HepG2 (cell line): ENCODE results near the gene BRSK2. TPM values are rescaled to one million over a fixed set of nuclear protein-coding genes. Genes with fewer than 3 reads are reported as not detected.

Experiments
- ATAC-seq: fragments of 200-7000 bp; cut with Tn5 transposase; 3 replicates; pipeline ENCODE4 v1.9.1; 2020; ENCODE audit warnings: mild to moderate bottlenecking, moderate library complexity
- BruUV-seq: library from RNA; stranded (reverse); fragments of 400-500 nt; replicated peaks from 2 replicates; lab custom pipeline; 2021; lab: Mats Ljungman, UMichigan
- CTCF ChIA-PET: fragments of 300-600 bp; formaldehyde crosslinking; extraction: SDS; loops from one replicate; lab custom pipeline; 2021; ENCODE audit warnings: low total read pairs, inconsistent platforms, low intra/inter-chr PET ratio; lab: Yijun Ruan, JAX
- POLR2A ChIA-PET: fragments of 350-600 bp; sonication (Branson Sonifier 250); formaldehyde crosslinking; loops from one replicate; lab custom pipeline; 2020; ENCODE audit warnings: antibody characterized with exemption, inconsistent platforms; lab: Yijun Ruan, JAX
- DNase-seq: peaks from one replicate; pipeline ENCODE4 v3.0.0-alpha.2; 2015; ENCODE audit warnings: low spot score
- FAIRE-seq: peaks from 3 replicates; lab custom pipeline; 2011; peaks lifted over from hg19 to GRCh38; lab: Jason Lieb, UNC
- H2AFZ ChIP-seq: one replicate; pipeline ENCODE4 v1.6.1; 2011; ENCODE audit warnings: low read length, inconsistent platforms
- H3K27ac ChIP-seq: fragments of 300-600 bp; 3 replicates; pipeline ENCODE4 v1.8.0; 2011; ENCODE audit warnings: mixed run types, mild to moderate bottlenecking, mixed read lengths, low read length, inconsistent platforms; ENCODE audit not compliant: insufficient read depth; ENCODE audit errors: extremely low read length
- H3K27me3 ChIP-seq, 2 experiments: fragments of 200-600 bp in 1 of 2; 2 replicates in 1 of 2; 3 replicates in 1 of 2; pipeline versions ENCODE4 v1.6.0 to v1.8.0; 2011; ENCODE audit warnings: low read length in 2 of 2, mild to moderate bottlenecking in 2 of 2, moderate library complexity in 2 of 2, inconsistent platforms in 1 of 2; ENCODE audit not compliant: insufficient read depth in 2 of 2, control insufficient read depth in 1 of 2
- H3K36me3 ChIP-seq, 2 experiments: fragments of 200-600 bp in 1 of 2; replicated peaks in 1 of 2; 2 replicates in 1 of 2; 3 replicates in 1 of 2; pipeline versions ENCODE4 v1.5.1 to v1.8.0; 2011; ENCODE audit warnings: low read length in 2 of 2, inconsistent platforms in 1 of 2; ENCODE audit not compliant: insufficient read depth in 2 of 2, control insufficient read depth in 1 of 2
- H3K4me1 ChIP-seq: 2 replicates; pipeline ENCODE4 v1.5.1; 2012; ENCODE audit warnings: low read length, inconsistent platforms; ENCODE audit not compliant: insufficient read depth
- H3K4me2 ChIP-seq: 2 replicates; pipeline ENCODE4 v1.6.0; 2011; ENCODE audit warnings: low read depth, low read length, inconsistent platforms
- H3K4me3 ChIP-seq, 3 experiments: fragments of 200-600 bp in 1 of 3; sonication (generic), shearing (Covaris generic) in 1 of 3; replicated peaks in 1 of 3; 2 replicates each; pipeline ENCODE4 v1.5.1; 2011 to 2016; ENCODE audit warnings: low read length in 3 of 3, inconsistent platforms in 2 of 3, low read depth in 2 of 3, mild to moderate bottlenecking in 2 of 3, control low read depth in 1 of 3, mixed read lengths in 1 of 3; ENCODE audit not compliant: insufficient read depth in 1 of 3
- H3K79me2 ChIP-seq: one replicate; pipeline ENCODE4 v1.6.1; 2011; ENCODE audit warnings: low read length, inconsistent platforms; ENCODE audit not compliant: insufficient read depth
- H3K9ac ChIP-seq: 2 replicates; pipeline ENCODE4 v1.6.0; 2011; ENCODE audit warnings: mild to moderate bottlenecking, low read depth, low read length, inconsistent platforms; ENCODE audit not compliant: insufficient read depth
- H3K9me3 ChIP-seq: 2 replicates; pipeline ENCODE4 v1.5.1; 2012; ENCODE audit warnings: mild to moderate bottlenecking, low read length
- H4K20me1 ChIP-seq: 2 replicates; pipeline ENCODE4 v1.6.0; 2011; ENCODE audit warnings: inconsistent platforms, mild to moderate bottlenecking, low read length, moderate library complexity; ENCODE audit not compliant: insufficient read depth
- HMGXB4 ChIP-seq, 2 experiments: sonication (generic) in 1 of 2; formaldehyde crosslinking in 1 of 2; IDR thresholded peaks; 2 replicates each; pipeline versions ENCODE4 v1.4.0 to v1.6.1; 2018 to 2020; ENCODE audit warnings: missing genetic modification reagents in 2 of 2, borderline replicate concordance in 1 of 2, low read depth in 1 of 2, mild to moderate bottlenecking in 1 of 2, missing biosample characterization in 1 of 2
- NONO ChIP-seq, 2 experiments: fragments of 450-650 bp in 1 of 2; sonication (generic) in 1 of 2; formaldehyde crosslinking in 1 of 2; IDR thresholded peaks in 1 of 2; conservative IDR thresholded peaks in 1 of 2; 2 replicates each; pipeline versions ENCODE4 v1.6.1 to v1.8.0; 2017 to 2022; ENCODE audit warnings: mild to moderate bottlenecking in 1 of 2, missing genetic modification reagents in 1 of 2, moderate library complexity in 1 of 2
- PAWR ChIP-seq: sonication (generic); formaldehyde crosslinking; IDR thresholded peaks from 2 replicates; pipeline ENCODE4 v1.4.0; 2020; ENCODE audit warnings: missing genetic modification reagents, mild to moderate bottlenecking, borderline replicate concordance
- SRY ChIP-seq: sonication (generic); formaldehyde crosslinking; IDR thresholded peaks from 2 replicates; pipeline ENCODE4 v1.8.0; 2022; ENCODE audit warnings: mild to moderate bottlenecking, missing genetic modification reagents
- ZNF101 ChIP-seq: sonication (generic); formaldehyde crosslinking; IDR thresholded peaks from 2 replicates; pipeline ENCODE4 v1.4.0; 2020; ENCODE audit warnings: mild to moderate bottlenecking, low read depth, missing genetic modification reagents, borderline replicate concordance
- ZNF234 ChIP-seq: sonication (generic); formaldehyde crosslinking; conservative IDR thresholded peaks from 2 replicates; pipeline ENCODE4 v1.5.1; 2020; ENCODE audit warnings: mild to moderate bottlenecking, missing genetic modification reagents
- ZNF432 ChIP-seq: sonication (generic); formaldehyde crosslinking; IDR thresholded peaks from 2 replicates; pipeline ENCODE4 v1.5.0; 2020; ENCODE audit warnings: missing genetic modification reagents, mild to moderate bottlenecking, borderline replicate concordance
- ZNF543 ChIP-seq: sonication (generic); formaldehyde crosslinking; IDR thresholded peaks from 2 replicates; pipeline ENCODE4 v1.4.0; 2020; ENCODE audit warnings: mild to moderate bottlenecking, missing genetic modification reagents
- ZNF607 ChIP-seq: sonication (generic); formaldehyde crosslinking; IDR thresholded peaks from 2 replicates; pipeline ENCODE4 v1.5.1; 2020; ENCODE audit warnings: missing genetic modification reagents, mild to moderate bottlenecking, borderline replicate concordance
- WGBS: methylation state at CpG from one replicate; pipeline ENCODE4 v1.1.6; 2017; ENCODE audit warnings: low lambda C conversion rate; 5-methylcytosine and 5-hydroxymethylcytosine counted together
- in situ Hi-C: cut with HindIII; loops from 2 replicates; pipeline ENCODE4 v1.10.0; 2017; ENCODE audit warnings: low pct_unique_long_range_greater_than_20kb; ENCODE audit not compliant: extremely low pct_ligation_motif_present
- intact Hi-C: fragments of 100-400 bp; cut with micrococcal nuclease; formaldehyde crosslinking; loops from one replicate; pipeline ENCODE4 v1.10.0; 2022; ENCODE audit not compliant: unreplicated experiment
- polyA plus RNA-seq, 8 experiments: library from polyadenylated mRNA; depleted of rRNA in 3 of 8; stranded (reverse) in 7 of 8; unstranded in 1 of 8; fragments of >200 nt; fragmentation: Illumina TruSeq in 4 of 8; extraction: Trizol in 4 of 8; gene quantifications; 2 replicates each; pipeline versions ENCODE4 v1.2.1 to v1.2.3, GENCODE V29; 2011 to 2016; ENCODE audit warnings: low read depth in 4 of 8, missing spikeins in 1 of 8, mixed read lengths in 1 of 8; ENCODE audit not compliant: insufficient read depth in 1 of 8
- total RNA-seq, 5 experiments: library from RNA; depleted of rRNA; stranded (reverse); fragments of >200 nt; fragmentation: Illumina TruSeq; extraction: Trizol; gene quantifications; 2 replicates each; pipeline ENCODE4 v1.2.3, GENCODE V29; 2016; ENCODE audit warnings: low read depth in 1 of 5

BRSK2 gene
- total and polyA plus RNA-seq, 2 of the 13 experiments (the other 11 are each of a cell fraction or from before 2014, with no cell fraction given): 0.74 to 1.1 TPM

GRCh38 chr11:1348146-1348795, 41.5 kb upstream of the BRSK2 start:
- no peak for DNase-seq
- no peak for FAIRE-seq
- no peaks in the 10 kb centered on the region for H3K9me3 ChIP-seq
- peaks cover 7% of the 10 kb centered on the region; the same call in 1 of the 2 replicates for H3K4me1 ChIP-seq
- no peak overlapping the region for H2AFZ ChIP-seq
- in situ Hi-C loops: no loop called here
- 24% methylated on average over 7 of the region's 14 CpGs for WGBS
- H3K36me3 ChIP-seq: no peaks in the 10 kb centered on the region
- CTCF ChIA-PET: no interaction called here
- no peak overlapping the region for H3K4me2 ChIP-seq
- H3K4me3 ChIP-seq: no peak overlapping the region
- BruUV-seq: no TSS peak
- H3K79me2 ChIP-seq: no peaks in the 10 kb centered on the region
- ATAC-seq: no peak
- no peak overlapping the region for H3K9ac ChIP-seq
- intact Hi-C loops: no loop called here
- H3K27ac ChIP-seq: no peak overlapping the region
- TF ChIP-seq SRY (CRISPR knock-in tag): no peak
- no peak for TF ChIP-seq ZNF234 (CRISPR knock-in tag)
- no peak for TF ChIP-seq ZNF543
- H4K20me1 ChIP-seq: no peaks in the 10 kb centered on the region
- peaks cover 9 to 62% of the 10 kb centered on the region in 2 experiments for H3K27me3 ChIP-seq
- POLR2A ChIA-PET: no interaction called here

GRCh38 chr11:1348796-1349326, 40.9 kb upstream of the BRSK2 start:
- ChIA-PET CTCF (no interaction called here), POLR2A (no interaction called here)
- Histone ChIP-seq H3K4me1 (peaks cover 7% of the 10 kb centered on the region; the same call in 1 of the 2 replicates), H3K36me3 (no peaks in the 10 kb centered on the region), H3K9me3 (no peaks in the 10 kb centered on the region), H3K27ac (no peak overlapping the region), H2AFZ (no peak overlapping the region), H3K27me3 (peaks cover 5 to 64% of the 10 kb centered on the region in 2 experiments; a peak in 4 of 5 replicates), H3K9ac (no peak overlapping the region), H3K4me3 (no peak overlapping the region), H3K79me2 (no peaks in the 10 kb centered on the region), H3K4me2 (no peak overlapping the region), H4K20me1 (no peaks in the 10 kb centered on the region)
- no peak for TF ChIP-seq NONO (IDR thresholded peaks at IDR 0.05)
- no peak for TF ChIP-seq NONO (CRISPR knock-in tag; conservative IDR thresholded peaks at IDR 0.05)
- no peak for TF ChIP-seq ZNF101 (CRISPR knock-in tag)
- TF ChIP-seq HMGXB4 (CRISPR knock-in tag; IDR thresholded peaks at IDR 0.05; ENCODE audit: borderline replicate concordance in 1 of 2, low read depth in 1 of 2): no peak
- no peak for TF ChIP-seq ZNF607 (CRISPR knock-in tag)
- no peak for TF ChIP-seq ZNF432
- no peak for TF ChIP-seq PAWR (CRISPR knock-in tag)
- ATAC-seq (no peak), FAIRE-seq (no peak), DNase-seq (no peak)
- WGBS: 44% methylated on average over 5 of the region's 25 CpGs
- BruUV-seq: no TSS peak
- in situ Hi-C loops: no loop called here
- intact Hi-C loops: no loop called here
